DMS79 (cell line): ENCODE data around the gene KRT8.

Experiments used
- DNase-seq: peaks from one replicate; lab custom pipeline; 2025; lab: John Stamatoyannopoulos, UW

Gene KRT8

DNA sequence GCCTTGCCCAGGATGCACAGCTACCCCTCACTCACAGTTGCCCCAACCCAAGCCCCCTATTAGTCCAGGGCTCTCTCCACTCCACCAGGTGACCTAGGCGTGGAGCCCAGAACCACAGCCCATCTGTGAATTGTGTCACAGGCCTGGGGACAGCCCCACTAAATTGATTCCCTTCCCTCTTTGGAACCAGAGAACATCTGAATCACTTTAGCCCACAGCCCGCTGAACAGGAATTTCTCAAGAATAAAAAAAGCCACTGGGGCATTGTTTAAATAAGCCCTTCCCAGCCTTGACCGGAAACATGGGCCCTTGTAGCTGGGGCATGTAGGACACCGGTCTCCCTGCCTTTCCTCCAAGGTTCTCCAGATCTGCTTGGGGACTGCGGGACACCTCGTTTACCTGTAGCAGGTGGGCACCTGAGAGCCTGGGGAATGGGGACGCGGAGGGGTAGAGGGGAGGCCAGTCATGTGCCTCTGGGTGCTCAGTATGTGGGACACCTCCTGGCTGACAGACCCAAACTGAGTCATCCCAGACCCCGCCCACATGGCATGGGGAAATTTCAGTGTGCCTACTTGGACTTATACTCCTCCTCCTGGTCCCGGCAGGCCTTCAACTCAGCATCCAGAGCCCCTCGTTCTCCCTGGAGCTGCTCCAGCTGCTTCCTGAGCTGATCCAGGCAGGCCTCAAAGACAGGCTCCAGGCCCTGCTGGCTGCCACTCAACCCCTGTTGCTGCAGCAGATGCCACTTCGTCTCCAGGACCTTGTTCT, 57.4 kb downstream of the KRT8 start:
- DNase-seq = no peak
